GM10266 (cell line): Measurements from ENCODE around the gene ABHD15.

Experiments
- DNase-seq: peaks from one replicate; pipeline ENCODE4 v3.0.0; 2012; ENCODE audit errors: extremely low spot score
- CTCF ChIP-seq: IDR thresholded peaks from 2 replicates; pipeline ENCODE4 v1.5.1; 2012; ENCODE audit warnings: mild to moderate bottlenecking, low read depth; ENCODE audit not compliant: control insufficient read depth, insufficient read depth; ENCODE audit errors: missing control alignments

The ABHD15 gene

GRCh38 chr17:29612404-29613280, 45.8 kb upstream of the ABHD15 start:
- no peak for DNase-seq

GRCh38 chr17:29612094-29612403, 45.2 kb upstream of the ABHD15 start:
- no peak for DNase-seq

More at GRCh38 chr17:29612404-29613280, 45.8 kb upstream of the ABHD15 start:
- TF ChIP-seq CTCF, result peak; percentile 5

GRCh38 chr17:29611351-29612093, 44.7 kb upstream of the ABHD15 start:
- TF ChIP-seq CTCF, result no peak
- DNase-seq, result no peak

More at GRCh38 chr17:29612094-29612403, 45.2 kb upstream of the ABHD15 start:
- no peak for TF ChIP-seq CTCF

- no peak for TF ChIP-seq CTCF
- DNase-seq, result no peak
These were observed 43.6 kb upstream of the ABHD15 start for GRCh38 chr17:29610395-29610794.

- TF ChIP-seq CTCF, result no peak
- no peak for DNase-seq
These were observed 42.1 kb upstream of the ABHD15 start for GRCh38 chr17:29608986-29609385.

- no peak for DNase-seq
- TF ChIP-seq CTCF, result no peak
These were observed 40.8 kb upstream of the ABHD15 start for GRCh38 chr17:29607557-29608195.
